Activated naive CD4-positive, alpha-beta T cell (primary cell): ENCODE data around the gene TOMM34.

Source experiments
- DNase-seq, 4 experiments: peaks; one replicate each; lab custom pipeline; 2025; lab: John Stamatoyannopoulos, UW

TOMM34 gene

GRCh38 chr20:44962483-44962882, 2.3 kb upstream of the TOMM34 start:
- DNase-seq, result no peak

GRCh38 chr20:44961870-44962267, 1.7 kb upstream of the TOMM34 start:
- DNase-seq, result no peak

- no peak for DNase-seq
Measured at GRCh38 chr20:44961011-44961869, 1.0 kb upstream of the TOMM34 start.

- DNase-seq, result peak in 3 of 4 experiments; percentile 12 to 28 (median 20)
Measured at GRCh38 chr20:44959638-44960102, 527 bp downstream of the TOMM34 start.

GRCh38 chr20:44959082-44959637, 1.0 kb downstream of the TOMM34 start:
- no peak for DNase-seq

GRCh38 chr20:44958276-44958675, 1.9 kb downstream of the TOMM34 start:
- no peak for DNase-seq

- no peak for DNase-seq
Measured at GRCh38 chr20:44956410-44956809, 3.8 kb downstream of the TOMM34 start.

GRCh38 chr20:44955270-44955669, 4.9 kb downstream of the TOMM34 start:
- no peak for DNase-seq

- DNase-seq, result no peak
Measured at GRCh38 chr20:44954211-44954610, 6.0 kb downstream of the TOMM34 start.

- no peak for DNase-seq
Measured at GRCh38 chr20:44952731-44953130, 7.5 kb downstream of the TOMM34 start.

- DNase-seq, result no peak
Measured at GRCh38 chr20:44950368-44950767, 9.8 kb downstream of the TOMM34 start.

GRCh38 chr20:44948513-44948912, 11.7 kb downstream of the TOMM34 start:
- no peak for DNase-seq

- DNase-seq, result no peak
Measured at GRCh38 chr20:44948107-44948506, 12.1 kb downstream of the TOMM34 start.

- DNase-seq, result no peak
Measured at GRCh38 chr20:44946271-44946852, 13.8 kb downstream of the TOMM34 start.

GRCh38 chr20:44945261-44945660, 14.9 kb downstream of the TOMM34 start:
- no peak for DNase-seq

GRCh38 chr20:44943828-44944227, 16.4 kb downstream of the TOMM34 start:
- no peak for DNase-seq

GRCh38 chr20:44942264-44942973, 17.8 kb downstream of the TOMM34 start:
- no peak for DNase-seq

GRCh38 chr20:44941120-44941691, 19.0 kb downstream of the TOMM34 start:
- no peak for DNase-seq

- DNase-seq, result no peak
Measured at GRCh38 chr20:44938637-44939036, 21.6 kb downstream of the TOMM34 start.

- DNase-seq, result no peak
Measured at GRCh38 chr20:44936510-44936909, 23.7 kb downstream of the TOMM34 start.

- no peak for DNase-seq
Measured at GRCh38 chr20:44932916-44933315, 27.3 kb downstream of the TOMM34 start.

GRCh38 chr20:44931911-44932310, 28.3 kb downstream of the TOMM34 start:
- DNase-seq, result no peak
